OCI-LY7 (cell line): ENCODE data around the gene FKBP14. TPM values are rescaled to one million over a fixed set of nuclear protein-coding genes. Genes with fewer than 3 reads are reported as not detected.

Source experiments
- BruUV-seq: library from RNA; stranded (reverse); fragments of 400-500 nt; replicated peaks from 2 replicates; lab custom pipeline; 2021; lab: Mats Ljungman, UMichigan
- CTCF ChIA-PET: fragments of 300-600 bp; sonication (Branson Sonifier 250); formaldehyde crosslinking; loops from one replicate; lab custom pipeline; 2022; ENCODE audit warnings: antibody characterized with exemption; ENCODE audit not compliant: unreplicated experiment; lab: Charles Lee
- POLR2A ChIA-PET: fragments of 300-600 bp; sonication (Branson Sonifier 250); formaldehyde crosslinking; loops from one replicate; lab custom pipeline; 2022; ENCODE audit warnings: antibody characterized with exemption; lab: Charles Lee
- DNase-seq: peaks from one replicate; pipeline ENCODE4 v3.0.0-alpha.2; 2015; ENCODE audit warnings: low spot score
- H2AFZ ChIP-seq: fragments of 200-600 bp; sonication (generic), shearing (Covaris generic); 2 replicates; pipeline ENCODE4 v1.6.1; 2014; ENCODE audit warnings: mild to moderate bottlenecking, antibody characterized with exemption, low read length, moderate library complexity
- H3K27ac ChIP-seq: fragments of 200-600 bp; sonication (generic); 2 replicates; pipeline ENCODE4 v1.5.1; 2014; ENCODE audit warnings: mixed run types, low read depth, mild to moderate bottlenecking, moderate library complexity, low read length, inconsistent platforms; ENCODE audit not compliant: poor library complexity, severe bottlenecking
- H3K36me3 ChIP-seq: fragments of 200-600 bp; sonication (generic); 2 replicates; pipeline ENCODE4 v1.6.1; 2014; ENCODE audit warnings: mild to moderate bottlenecking, antibody characterized with exemption, low read length, moderate library complexity, mixed read lengths; ENCODE audit not compliant: insufficient read depth
- H3K4me1 ChIP-seq: fragments of 200-600 bp; sonication (generic); 2 replicates; pipeline ENCODE4 v1.5.1; 2014; ENCODE audit warnings: mild to moderate bottlenecking, low read length; ENCODE audit not compliant: insufficient read depth, poor library complexity, severe bottlenecking
- H3K4me2 ChIP-seq: fragments of 200-600 bp; sonication (generic); 2 replicates; pipeline ENCODE4 v1.6.1; 2014; ENCODE audit warnings: mild to moderate bottlenecking, low read length
- H3K4me3 ChIP-seq: fragments of 200-600 bp; sonication (generic); 2 replicates; pipeline ENCODE4 v1.5.1; 2014; ENCODE audit warnings: mild to moderate bottlenecking, low read depth, low read length; ENCODE audit not compliant: poor library complexity, severe bottlenecking
- H3K79me2 ChIP-seq: fragments of 200-600 bp; sonication (generic); 2 replicates; pipeline ENCODE4 v1.6.1; 2016; ENCODE audit warnings: low read depth, mild to moderate bottlenecking, low read length, moderate library complexity, mixed read lengths; ENCODE audit not compliant: insufficient read depth
- H3K9me2 ChIP-seq: fragments of 200-600 bp; sonication (generic); 2 replicates; pipeline ENCODE4 v1.6.1; 2016; ENCODE audit warnings: mild to moderate bottlenecking, low read length, mixed read lengths; ENCODE audit not compliant: insufficient read depth
- H3K9me3 ChIP-seq: fragments of 200-600 bp; sonication (generic); 2 replicates; pipeline ENCODE4 v1.6.1; 2014; ENCODE audit warnings: mild to moderate bottlenecking, mixed run types, low read length, mixed read lengths
- H4K20me1 ChIP-seq: fragments of 200-600 bp; sonication (generic); 2 replicates; pipeline ENCODE4 v1.6.1; 2014; ENCODE audit warnings: mild to moderate bottlenecking, antibody characterized with exemption, low read length, moderate library complexity, mixed read lengths; ENCODE audit not compliant: insufficient read depth
- EZH2phosphoT487 ChIP-seq: fragments of 200-600 bp; sonication (generic); IDR thresholded peaks from 2 replicates; pipeline ENCODE4 v1.6.1; 2018; ENCODE audit warnings: low read depth, borderline replicate concordance, mild to moderate bottlenecking, mixed run types, antibody characterized with exemption, low read length, moderate library complexity, mixed read lengths
- intact Hi-C: fragments of 100-400 bp; cut with micrococcal nuclease; formaldehyde crosslinking; loops from one replicate; pipeline ENCODE4 v1.10.0; 2022; ENCODE audit not compliant: unreplicated experiment
- total RNA-seq, 2 experiments: library from RNA; depleted of rRNA in 1 of 2; stranded (reverse); fragments of >200 nt in 1 of 2; shearing (Covaris generic) in 1 of 2; gene quantifications; 2 replicates each; pipeline ENCODE4 v1.2.3, GENCODE V29; 2014 to 2022
- TF ChIP-seq, protein P1 (sequence below): fragments of 200-600 bp; sonication (generic); conservative IDR thresholded peaks from 2 replicates; pipeline ENCODE4 v1.5.1; 2014; ENCODE audit warnings: mild to moderate bottlenecking, antibody characterized with exemption, low read length, moderate library complexity, mixed read lengths

Gene FKBP14
- total RNA-seq, 2 experiments from 2014 or later, result 5.3 to 15.9 TPM

DNA sequence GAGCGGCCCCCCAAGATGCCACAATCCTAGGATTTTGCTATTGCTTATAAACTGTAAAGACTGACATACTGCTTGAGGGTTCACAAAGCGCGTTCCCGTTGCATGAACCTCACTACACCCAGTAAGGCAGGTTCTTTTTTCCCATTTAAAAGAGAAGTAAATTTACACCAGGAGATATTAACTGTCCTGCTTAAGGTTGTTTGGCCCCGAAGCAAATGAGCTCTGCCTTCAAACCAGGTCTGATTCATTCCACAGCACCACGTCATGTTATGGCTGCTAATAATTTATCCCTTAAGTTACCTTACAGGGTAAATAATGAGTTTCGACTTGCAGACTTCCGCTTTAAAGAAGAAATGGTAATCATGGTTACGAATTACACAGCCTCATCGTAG, 559 bp upstream of the FKBP14 start:
- Histone ChIP-seq H3K4me1 (peaks cover 51% of the 10 kb centered on the region), H3K9me3 (no peaks in the 10 kb centered on the region), H3K4me3 (peak overlapping the region; percentile 81), H3K4me2 (peak overlapping the region; percentile 98), H4K20me1 (no peaks in the 10 kb centered on the region), H3K27ac (peak overlapping the region; percentile 69), H3K36me3 (peaks cover 9% of the 10 kb centered on the region; the same call in 1 of the 2 replicates), H3K79me2 (peaks cover 61% of the 10 kb centered on the region), H3K9me2 (no peaks in the 10 kb centered on the region), H2AFZ (peak overlapping the region; percentile 84)
- no TSS peak for BruUV-seq
- intact Hi-C loops, result loop anchor here (5.0 kb wide), 1 partner anchor 90 kb away; no protein-coding TSS in a partner anchor
- TF ChIP-seq, protein P1, sequence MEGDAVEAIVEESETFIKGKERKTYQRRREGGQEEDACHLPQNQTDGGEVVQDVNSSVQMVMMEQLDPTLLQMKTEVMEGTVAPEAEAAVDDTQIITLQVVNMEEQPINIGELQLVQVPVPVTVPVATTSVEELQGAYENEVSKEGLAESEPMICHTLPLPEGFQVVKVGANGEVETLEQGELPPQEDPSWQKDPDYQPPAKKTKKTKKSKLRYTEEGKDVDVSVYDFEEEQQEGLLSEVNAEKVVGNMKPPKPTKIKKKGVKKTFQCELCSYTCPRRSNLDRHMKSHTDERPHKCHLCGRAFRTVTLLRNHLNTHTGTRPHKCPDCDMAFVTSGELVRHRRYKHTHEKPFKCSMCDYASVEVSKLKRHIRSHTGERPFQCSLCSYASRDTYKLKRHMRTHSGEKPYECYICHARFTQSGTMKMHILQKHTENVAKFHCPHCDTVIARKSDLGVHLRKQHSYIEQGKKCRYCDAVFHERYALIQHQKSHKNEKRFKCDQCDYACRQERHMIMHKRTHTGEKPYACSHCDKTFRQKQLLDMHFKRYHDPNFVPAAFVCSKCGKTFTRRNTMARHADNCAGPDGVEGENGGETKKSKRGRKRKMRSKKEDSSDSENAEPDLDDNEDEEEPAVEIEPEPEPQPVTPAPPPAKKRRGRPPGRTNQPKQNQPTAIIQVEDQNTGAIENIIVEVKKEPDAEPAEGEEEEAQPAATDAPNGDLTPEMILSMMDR, result no peak
- no peak for TF ChIP-seq EZH2phosphoT487
- POLR2A ChIA-PET, result interaction anchor here (0.6 to 1.5 kb wide), 7 partner anchors 8 to 56 kb away, joined by 3 to 6 read pairs (median 4); no protein-coding TSS in a partner anchor
- peak; percentile 61 for DNase-seq
- CTCF ChIA-PET, result no interaction called here

DNA sequence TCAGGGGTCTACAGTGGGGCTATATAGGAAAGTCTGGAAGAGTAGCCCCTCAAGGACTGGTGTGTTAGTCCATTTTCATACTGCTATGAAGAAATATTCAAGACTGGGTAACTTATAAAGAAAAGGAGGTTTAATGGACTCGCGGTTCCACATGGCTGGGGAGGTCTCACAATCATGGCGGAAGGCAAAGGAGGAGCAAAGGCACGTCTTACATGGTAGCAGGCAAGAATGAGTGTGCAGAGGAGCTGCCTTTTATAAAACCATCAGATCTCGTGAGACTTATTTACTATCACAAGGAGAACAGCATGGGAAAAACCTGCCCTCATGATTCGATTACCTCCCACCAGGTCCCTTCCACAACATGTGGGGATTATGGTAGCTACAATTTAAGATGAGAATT, 3.0 kb downstream of the FKBP14 start:
- Histone ChIP-seq H4K20me1 (no peaks in the 10 kb centered on the region), H3K9me2 (no peaks in the 10 kb centered on the region), H3K27ac (no peak overlapping the region), H3K79me2 (peaks cover 28% of the 10 kb centered on the region; the same call in 1 of the 2 replicates), H3K9me3 (no peaks in the 10 kb centered on the region), H3K4me2 (peak overlapping the region; percentile 86), H3K4me3 (peak overlapping the region; percentile 81), H2AFZ (no peak overlapping the region), H3K36me3 (peaks cover 26% of the 10 kb centered on the region), H3K4me1 (peaks cover 47% of the 10 kb centered on the region)
- BruUV-seq, result no TSS peak
- CTCF ChIA-PET, result no interaction called here
- no peak for DNase-seq
- intact Hi-C loops, result no loop called here
- POLR2A ChIA-PET, result interaction anchor here (0.6 kb wide), 1 partner anchor 48 kb away, joined by 3 read pairs; no protein-coding TSS in a partner anchor
- TF ChIP-seq, protein P1, result no peak
- TF ChIP-seq EZH2phosphoT487, result no peak

DNA sequence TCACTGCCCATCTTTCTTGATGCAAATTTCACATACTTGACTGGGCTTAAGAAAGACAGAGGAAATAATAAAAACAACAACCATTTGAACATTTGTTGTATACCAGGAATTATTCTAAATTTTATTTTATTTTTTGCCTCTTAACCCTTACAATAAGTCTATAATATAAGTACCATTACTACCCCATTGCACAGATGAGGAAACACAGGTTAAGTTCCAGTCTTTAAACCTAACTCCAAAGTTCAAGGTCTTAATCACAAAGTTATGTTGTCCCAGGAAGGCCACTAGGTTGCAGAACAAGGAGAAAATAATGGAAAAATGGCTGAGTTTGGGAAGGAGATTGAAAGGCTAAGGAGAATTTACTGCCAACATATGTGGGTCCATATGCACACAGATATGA, 3.5 kb downstream of the FKBP14 start:
- H3K4me1 ChIP-seq, result peaks cover 47% of the 10 kb centered on the region
- H4K20me1 ChIP-seq, result no peaks in the 10 kb centered on the region
- H2AFZ ChIP-seq, result no peak overlapping the region
- CTCF ChIA-PET, result no interaction called here
- TF ChIP-seq, protein P1, result no peak
- TF ChIP-seq EZH2phosphoT487, result no peak
- no peak overlapping the region for H3K27ac ChIP-seq
- no peak for DNase-seq
- H3K9me2 ChIP-seq, result no peaks in the 10 kb centered on the region
- peaks cover 28% of the 10 kb centered on the region; the same call in 1 of the 2 replicates for H3K79me2 ChIP-seq
- POLR2A ChIA-PET, result no interaction called here
- H3K9me3 ChIP-seq, result no peaks in the 10 kb centered on the region
- peaks cover 31% of the 10 kb centered on the region for H3K36me3 ChIP-seq
- intact Hi-C loops, result no loop called here
- BruUV-seq, result no TSS peak
- peak overlapping the region; percentile 81 for H3K4me3 ChIP-seq
- H3K4me2 ChIP-seq, result peak overlapping the region; percentile 86
